ENCODE measurements around the gene SRRM5.
"Not testable (repeated sequence)": the region's sequence is repeated elsewhere in the genome, so short reads cannot be mapped to it uniquely, and the experiment has no call there.

Gene SRRM5

DNA sequence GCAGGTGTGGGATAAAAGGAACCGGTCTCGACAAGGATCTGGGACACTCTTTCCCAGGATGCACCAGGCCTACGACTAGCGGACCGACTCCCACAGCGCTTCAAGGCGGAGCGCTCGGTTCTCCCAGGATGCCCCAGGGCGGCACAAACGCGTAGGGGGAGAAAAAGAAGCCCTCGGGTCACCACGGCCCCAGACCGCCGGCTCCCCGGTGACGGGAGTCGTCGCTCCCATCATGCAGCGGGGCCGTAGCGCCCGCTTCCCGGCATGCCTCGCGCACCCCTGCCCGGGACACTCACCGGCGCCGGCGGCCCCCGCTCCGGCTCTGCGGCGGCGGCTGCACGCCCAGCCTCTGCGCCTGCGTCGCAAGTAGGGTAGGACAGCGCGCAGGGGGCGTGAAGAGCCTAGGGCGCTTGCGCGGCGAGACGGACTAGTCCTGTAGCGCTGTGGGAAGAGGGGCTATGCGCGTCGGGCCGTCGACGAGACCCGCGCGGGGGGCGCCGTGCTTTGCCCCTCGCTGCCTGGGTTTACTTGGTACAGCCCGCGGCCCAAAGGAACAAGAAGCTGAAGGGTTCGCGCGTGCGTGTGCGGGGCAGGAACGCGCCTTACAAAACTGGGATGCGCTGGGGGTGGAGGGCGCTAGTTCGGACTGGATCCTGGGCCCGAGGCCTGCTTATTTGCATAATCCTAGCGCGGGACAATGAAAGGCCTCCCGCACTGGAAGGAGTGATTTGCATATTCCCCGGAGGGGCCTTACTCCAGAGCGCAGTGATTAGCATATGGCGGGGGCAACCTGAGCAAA lies 7.6 kb downstream of the SRRM5 start, which contains the start of gene ZNF428:
ZNF428 (minus strand) TSS at position 368 of the 799 bp plus-strand sequence. CDS start 5,325 bp downstream, outside the sequence.
- DNase-seq, result peak; percentile 91

- DNase-seq, result peak in 1 of 2 donors; percentile 86
These were observed 8.4 kb downstream of the SRRM5 start for GRCh38 chr19:43620061-43621001.

DNA sequence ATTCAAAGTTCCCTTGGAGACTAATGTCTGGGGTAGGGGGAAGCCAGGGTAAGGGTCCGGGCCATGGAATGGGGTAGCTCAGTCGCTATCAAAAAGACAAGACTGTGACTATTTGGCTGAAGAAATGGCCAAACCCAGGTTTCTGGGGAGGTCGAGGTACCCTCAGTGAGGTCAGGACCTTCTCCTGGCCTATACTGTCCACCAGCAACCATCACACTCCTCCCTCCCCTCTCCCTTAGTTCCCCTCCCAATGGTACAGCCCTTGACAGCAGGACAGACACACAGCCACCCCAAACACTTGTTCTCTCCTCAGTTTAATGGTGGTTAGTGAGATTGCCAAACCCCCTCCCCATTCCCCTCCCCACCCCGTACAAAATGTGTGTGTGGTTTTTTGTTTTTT lies 10.2 kb downstream of the SRRM5 start:
- DNase-seq, result no peak

DNA sequence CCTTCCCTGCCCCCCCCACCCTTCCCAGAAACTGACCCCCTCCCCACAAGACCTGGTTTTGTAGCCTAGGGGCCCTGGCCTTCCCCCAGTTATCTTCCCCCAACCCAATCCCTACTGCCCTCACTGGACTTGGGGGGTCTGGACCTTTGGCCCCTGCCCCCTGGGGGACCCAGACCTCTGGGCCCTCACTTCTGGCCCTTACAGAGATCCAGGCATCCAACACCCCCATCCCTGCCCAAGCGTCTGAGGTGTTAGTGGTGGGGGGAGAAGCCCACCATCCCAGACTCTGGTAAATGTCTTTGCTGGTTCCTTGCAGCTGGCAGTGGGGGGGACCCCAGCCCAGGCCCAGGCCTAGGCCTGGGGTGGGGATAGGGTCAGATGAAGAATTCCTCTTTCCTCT lies 11.1 kb downstream of the SRRM5 start:
- DNase-seq, result no peak

GRCh38 chr19:43623889-43624670 lies 12.2 kb downstream of the SRRM5 start:
- DNase-seq, result peak in 1 of 2 donors; percentile 12

DNA sequence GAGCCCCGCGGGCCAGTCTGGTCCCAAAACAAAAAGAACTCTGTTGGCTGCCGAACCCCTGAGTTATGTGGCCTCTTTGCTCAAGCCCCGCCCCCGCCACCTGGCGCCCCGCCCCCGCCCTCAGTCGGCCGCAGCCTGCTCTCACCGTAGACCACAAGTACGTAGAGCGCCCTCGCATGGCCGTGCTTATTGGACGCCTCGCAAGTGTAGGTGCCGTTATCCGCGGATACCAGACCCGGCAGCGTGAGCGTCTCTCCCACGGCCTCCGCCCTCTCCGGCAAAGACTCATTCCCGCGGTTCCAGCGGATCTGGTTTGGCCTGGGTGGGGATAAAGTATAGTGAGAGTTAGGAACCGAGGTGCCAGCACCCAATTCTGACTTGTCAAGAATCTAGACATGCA lies 13.0 kb downstream of the SRRM5 start:
- DNase-seq, result peak; percentile 87 to 88

GRCh38 chr19:43625918-43626579 lies 14.2 kb downstream of the SRRM5 start:
- peak in 1 of 2 donors; percentile 11 for DNase-seq

- DNase-seq, result no peak
These were observed 14.9 kb downstream of the SRRM5 start for GRCh38 chr19:43626838-43627237.

DNA sequence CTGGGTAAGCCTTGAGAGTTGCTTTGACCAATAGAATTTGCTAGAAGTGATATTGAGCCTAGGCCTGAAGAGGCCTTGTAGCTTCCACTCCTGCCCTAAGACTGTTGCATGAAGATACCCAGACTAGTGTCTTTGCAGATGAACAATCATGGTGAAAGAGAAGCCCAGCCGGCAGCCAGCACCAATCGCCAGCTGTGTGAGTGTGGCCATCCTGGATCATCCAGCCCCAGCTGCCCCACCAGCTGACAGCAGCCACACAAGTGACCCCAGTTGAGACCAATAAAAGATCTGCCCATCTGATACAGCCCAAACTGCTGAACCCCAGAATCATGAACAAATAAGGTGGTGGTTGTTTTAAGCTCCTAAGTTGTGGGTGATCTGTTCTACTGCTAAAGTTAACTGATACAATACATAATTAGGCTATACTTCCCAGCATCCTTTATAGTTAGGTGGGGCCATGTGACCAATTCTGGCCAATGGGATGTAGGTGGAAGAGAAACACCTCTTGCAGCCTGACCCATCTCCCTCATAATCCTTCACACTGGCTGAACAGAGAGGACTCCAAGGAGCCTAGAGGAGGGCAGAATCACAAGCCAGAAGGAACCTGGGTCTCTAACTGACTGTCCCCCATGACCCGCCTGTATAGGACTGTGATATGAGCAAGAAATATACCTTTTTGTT lies 16.9 kb downstream of the SRRM5 start:
- no peak for DNase-seq

GRCh38 chr19:43631491-43631890 lies 19.6 kb downstream of the SRRM5 start:
- DNase-seq, result no peak

- DNase-seq, result no peak
These were observed 21.6 kb downstream of the SRRM5 start for GRCh38 chr19:43633520-43633919.

DNA sequence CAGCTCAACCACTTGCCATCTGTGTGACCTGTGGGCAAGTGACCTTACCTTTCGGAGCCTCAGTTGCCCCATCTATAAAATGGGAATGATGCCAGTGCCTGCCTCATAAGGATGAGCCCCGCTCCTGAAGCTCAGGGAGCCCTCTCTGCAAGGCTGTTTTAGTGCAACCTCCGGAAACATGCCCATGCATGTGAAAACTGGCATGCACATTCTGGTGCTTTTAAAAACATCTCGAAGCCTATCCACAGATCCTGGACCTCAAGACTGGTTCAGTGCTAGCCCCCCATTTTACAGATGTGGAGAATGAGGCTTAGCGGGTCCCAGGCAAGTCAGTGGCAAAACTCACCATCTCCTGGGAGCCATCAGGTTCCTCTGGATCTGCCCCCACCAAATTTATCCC lies 22.2 kb downstream of the SRRM5 start:
- no peak for DNase-seq

- DNase-seq, result no peak
These were observed 22.6 kb downstream of the SRRM5 start for GRCh38 chr19:43634506-43634871.

GRCh38 chr19:43634872-43635560 lies 23.1 kb downstream of the SRRM5 start:
- no peak for DNase-seq

DNA sequence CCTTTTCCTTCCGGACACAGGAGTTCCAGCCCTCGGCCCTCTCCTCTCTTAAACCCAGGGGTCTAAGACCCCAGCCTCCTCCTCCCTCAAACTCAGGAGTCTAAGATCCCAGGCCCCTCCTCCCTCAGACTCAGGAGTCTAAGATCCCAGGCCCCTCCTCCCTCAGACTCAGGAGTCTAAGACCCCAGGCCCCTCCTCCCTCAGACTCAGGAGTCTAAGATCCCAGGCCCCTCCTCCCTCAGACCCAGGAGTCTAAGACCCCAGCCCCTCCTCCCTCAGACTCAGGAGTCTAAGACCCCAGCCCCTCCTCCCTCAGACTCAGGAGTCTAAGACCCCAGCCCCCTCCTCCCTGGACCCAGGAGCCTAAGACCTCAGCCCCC lies 23.7 kb downstream of the SRRM5 start:
- not testable (repeated sequence) for DNase-seq

GRCh38 chr19:43636121-43636683 lies 24.3 kb downstream of the SRRM5 start:
- no peak for DNase-seq

DNA sequence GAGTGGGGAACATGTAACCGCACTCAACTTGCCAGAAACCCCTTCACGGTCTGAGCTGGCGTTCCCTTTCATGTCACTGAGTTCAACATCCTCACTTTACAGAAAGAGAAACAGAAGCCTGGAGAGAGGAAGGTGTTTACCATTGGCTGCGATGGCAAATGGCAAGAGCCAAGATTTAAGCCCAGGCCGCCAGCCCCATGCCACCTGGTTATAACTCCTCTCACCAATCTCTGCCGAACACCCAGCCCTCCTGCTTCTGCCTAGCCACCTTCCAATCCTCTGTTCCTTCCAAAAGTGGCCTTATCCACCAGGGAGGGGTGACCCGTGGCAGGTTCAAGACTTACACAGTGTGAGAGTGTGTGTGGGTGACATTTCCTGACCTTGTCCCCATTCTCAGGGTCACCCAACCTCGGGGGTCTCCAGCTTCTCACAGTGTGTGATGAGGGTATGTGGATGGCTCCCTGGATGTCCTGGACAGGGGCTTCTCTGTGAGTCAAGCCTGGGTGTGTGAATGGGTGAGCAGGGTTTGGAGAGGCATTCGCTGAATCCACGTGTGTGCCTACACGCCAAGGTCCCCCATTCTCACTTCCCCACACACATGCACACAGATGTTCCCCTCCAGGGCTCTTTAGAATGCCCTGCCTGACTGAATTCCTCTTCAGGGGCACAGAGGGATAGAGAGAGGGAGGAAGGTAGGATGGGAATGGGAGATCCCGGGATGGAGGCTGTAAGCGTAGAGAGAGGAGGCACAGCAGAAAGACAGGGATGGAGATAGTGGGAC lies 26.5 kb downstream of the SRRM5 start:
- DNase-seq, result no peak

- no peak for DNase-seq
These were observed 27.2 kb downstream of the SRRM5 start for GRCh38 chr19:43638995-43639518.

Measured in CD4-positive, alpha-beta T cell treated with Interleukin-1 beta for 1 hour (primary cell).